Effector CD4-positive, alpha-beta T cell (primary cell): Measurements from ENCODE around the gene LETMD1.
"Not testable (repeated sequence)": the region's sequence is repeated elsewhere in the genome, so short reads cannot be mapped to it uniquely, and the experiment has no call there.

Experiments used
- DNase-seq: peaks from one replicate; pipeline ENCODE4 v3.0.0-alpha.2; 2020

Gene LETMD1

GRCh38 chr12:51027342-51027835 is 20.7 kb upstream of the LETMD1 start:
- no peak for DNase-seq

DNA sequence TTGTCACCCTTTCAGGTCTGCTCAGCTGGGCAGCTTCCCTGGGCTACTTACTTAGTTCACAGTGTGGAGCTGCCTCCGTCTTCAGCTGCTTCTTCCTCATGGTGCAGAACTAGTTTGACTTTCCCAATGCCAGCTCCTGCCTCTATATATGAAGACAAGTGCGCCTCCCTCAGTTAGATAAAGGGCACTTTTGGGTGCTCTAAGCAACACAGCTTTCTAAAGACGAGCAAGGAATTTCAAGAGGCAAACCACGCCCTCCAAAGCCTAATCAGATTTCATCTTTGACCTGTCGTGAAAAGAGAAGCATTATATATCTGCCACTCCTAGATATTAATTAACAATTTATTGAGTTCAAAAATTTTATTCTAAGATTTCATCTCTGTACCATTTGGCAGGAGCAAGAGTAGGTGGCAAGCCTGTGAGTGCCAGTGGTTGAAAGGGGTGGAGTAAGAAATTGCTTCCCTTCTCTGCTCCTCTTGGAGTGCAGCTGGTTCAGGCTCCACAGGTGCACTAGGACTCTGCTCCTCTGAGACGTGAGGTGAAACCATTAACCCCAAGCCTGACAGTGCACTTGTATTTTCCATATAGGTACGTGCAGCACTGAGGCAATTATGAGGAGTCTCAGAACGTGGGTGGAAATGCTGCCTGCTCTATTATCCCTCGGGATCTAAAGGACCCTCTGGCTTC is 19.9 kb upstream of the LETMD1 start:
- no peak for DNase-seq

GRCh38 chr12:51028813-51029150 is 19.3 kb upstream of the LETMD1 start:
- no peak for DNase-seq

- DNase-seq: no peak
Measured at GRCh38 chr12:51033048-51033447, 15.1 kb upstream of the LETMD1 start.

DNA sequence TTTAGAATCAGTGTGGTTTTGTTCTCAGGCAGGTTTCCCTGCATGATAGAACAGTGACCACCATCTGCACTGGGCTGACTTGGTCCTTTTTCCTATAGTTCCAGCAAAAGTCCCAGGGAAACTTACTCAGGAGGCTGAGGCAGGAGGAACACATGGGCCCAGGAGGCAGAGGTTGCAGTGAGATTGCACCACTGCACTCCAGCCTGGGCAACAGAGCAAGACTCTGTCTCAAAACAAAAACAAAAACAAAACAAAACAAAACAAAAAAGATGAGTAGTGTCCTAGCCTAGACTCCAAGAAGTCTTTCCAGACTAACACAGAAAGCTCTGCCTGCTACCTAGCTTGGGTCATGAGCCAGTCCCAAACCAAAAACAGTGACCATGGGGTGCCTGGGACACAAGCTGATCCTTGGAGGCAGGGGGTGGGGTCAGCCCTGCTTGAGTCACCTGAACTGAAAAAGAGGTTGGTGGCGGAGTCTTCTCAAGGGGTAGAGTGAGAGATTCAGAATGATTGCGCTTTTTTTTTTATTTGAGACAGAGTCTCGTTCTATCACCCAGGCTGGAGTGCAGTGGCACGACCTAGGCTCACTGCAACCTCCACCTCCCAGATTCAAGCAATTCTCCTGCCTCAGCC is 14.6 kb upstream of the LETMD1 start:
- DNase-seq: no peak

GRCh38 chr12:51036279-51036678 is 11.8 kb upstream of the LETMD1 start:
- no peak for DNase-seq

DNA sequence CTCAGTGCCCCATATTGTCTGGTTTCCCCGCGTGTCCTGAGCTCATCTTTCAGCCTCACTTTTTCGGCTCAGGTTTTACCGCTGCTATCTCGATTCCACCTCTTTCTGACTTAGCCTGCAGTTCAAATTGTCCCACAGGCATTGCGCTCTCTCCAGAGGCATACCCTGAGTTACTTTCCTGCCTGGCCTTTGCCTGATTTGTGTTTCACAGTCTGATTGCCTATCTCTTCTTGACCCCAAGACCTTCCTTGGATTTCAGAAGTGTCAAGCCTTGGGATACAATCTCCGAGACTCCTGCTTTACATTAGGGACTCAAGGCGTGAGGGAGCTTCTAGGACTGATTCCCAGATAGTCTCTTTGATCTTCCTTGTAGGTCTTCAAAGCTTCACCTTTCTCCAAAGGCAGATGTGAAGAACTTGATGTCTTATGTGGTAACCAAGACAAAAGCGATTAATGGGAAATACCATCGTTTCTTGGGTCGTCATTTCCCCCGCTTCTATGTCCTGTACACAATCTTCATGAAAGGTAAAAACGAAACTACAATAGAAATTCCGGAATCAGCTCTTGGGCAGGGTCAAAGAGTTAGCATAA is 629 bp downstream of the LETMD1 start:
- no peak for DNase-seq

DNA sequence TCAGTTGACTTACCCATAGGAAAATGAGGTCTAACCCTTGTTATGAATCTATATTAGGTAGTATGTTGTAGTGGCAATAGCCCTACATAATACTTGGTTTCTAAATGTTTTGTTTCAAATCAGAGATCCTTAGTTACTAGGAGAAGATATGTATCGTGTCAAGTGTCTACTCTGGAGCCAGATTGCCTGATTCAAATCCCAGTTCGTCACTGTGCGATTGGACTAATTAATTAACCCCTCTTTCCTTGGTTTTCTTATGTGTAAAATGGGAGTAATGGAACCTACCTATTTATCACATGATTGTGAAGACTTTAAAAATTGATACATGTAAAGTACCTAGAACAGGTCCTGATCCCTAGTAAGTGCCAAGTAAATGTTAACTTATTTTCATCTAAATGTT is 1.4 kb downstream of the LETMD1 start:
- no peak for DNase-seq

DNA sequence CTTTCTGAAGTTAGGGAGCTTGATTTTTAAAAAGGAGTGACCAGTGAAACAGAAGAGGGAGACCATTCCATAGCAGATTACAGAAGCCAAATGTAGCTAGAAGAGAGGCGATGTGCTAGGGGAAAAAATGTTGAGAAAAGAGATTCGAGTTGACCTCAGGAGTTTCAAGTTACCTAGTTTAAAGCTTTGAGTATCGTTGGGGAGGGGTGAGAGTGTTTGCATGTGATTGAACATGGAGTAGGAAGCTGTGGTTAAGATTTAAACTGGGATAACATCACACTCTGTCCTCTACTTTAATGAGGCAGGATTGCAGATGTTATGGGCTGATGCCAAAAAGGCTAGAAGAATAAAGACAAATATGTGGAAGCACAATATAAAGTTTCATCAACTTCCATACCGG is 3.7 kb downstream of the LETMD1 start:
- no peak for DNase-seq

DNA sequence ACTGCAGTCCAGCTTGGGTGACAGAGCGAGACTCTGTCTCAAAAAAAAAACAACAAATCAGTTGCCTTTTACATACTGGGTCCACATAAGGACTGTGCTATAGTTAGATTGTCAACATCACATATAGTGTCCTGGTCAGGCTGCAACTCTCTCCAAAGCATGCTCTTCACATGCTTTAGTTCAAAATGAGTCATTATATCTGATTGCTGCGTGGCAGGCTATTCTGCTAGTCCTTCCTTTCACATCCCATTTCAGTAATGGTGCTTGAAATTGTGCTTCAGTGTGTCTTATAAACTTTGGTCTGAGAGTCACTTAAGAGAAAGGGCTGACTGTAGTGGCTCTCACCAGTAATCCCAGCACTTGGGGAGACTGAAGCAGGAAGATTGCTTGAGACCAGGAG is 6.9 kb downstream of the LETMD1 start:
- DNase-seq: no peak

- no peak for DNase-seq
Measured at GRCh38 chr12:51056242-51056641, 8.1 kb downstream of the LETMD1 start.

GRCh38 chr12:51059086-51059485 is 11.0 kb downstream of the LETMD1 start:
- DNase-seq: no peak

DNA sequence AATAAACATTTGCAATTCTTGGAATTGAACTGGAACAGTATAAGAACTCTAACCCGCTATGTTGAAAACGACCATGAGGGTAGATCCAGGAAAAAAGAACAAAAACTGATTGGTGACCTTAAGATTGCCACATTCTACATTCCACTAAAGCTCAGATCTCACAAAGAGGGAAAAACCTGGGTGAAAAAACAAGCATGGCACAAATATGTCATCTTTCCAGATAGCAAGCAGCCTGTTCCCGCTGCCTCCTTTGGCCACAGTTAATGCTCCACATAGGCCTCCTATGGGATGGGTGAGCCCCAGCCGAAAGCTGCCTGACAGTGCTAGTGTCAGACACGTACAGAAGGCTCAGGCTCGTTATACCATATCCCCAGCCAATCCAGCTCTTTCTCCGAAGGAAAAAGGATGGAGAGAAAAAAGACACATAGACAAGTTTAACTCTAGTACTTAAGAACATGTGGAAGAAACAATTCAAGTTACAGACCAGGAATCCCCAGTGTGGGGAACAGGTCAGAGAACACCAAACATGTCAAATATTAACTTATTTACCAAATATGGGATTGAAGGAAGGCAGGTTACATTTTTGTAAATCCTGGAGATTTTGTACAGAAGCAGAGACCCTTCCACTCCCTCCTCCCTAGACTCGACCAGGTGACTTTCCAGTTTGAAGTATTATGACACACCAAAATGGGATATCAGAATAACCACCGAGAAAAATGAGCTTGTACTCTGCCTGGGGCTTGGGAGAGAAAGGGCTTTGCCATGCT is 14.7 kb downstream of the LETMD1 start:
- no peak for DNase-seq

DNA sequence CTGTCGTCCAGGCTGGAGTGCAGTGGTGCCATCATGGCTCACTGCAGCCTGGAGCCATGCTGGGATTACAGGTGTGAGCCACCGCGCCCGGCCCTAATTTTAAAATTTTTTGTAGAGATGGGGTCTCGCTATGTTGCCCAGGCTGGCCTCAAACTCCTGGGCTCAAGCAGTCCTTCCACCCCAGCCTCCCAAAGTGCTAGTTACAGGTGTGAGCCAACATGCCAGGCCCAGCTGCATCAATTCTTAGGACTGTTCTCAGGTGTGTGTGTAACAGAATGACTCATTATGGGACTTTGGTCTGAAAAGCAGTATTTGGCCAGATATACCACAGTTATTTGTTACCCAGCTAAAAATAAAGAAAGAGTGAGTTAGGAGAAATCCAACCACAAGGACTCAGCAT is 17.4 kb downstream of the LETMD1 start:
- DNase-seq: no peak

- no peak for DNase-seq
Measured at GRCh38 chr12:51067229-51067628, 19.1 kb downstream of the LETMD1 start.

GRCh38 chr12:51067771-51068170 is 19.6 kb downstream of the LETMD1 start:
- no peak for DNase-seq

GRCh38 chr12:51070004-51070403 is 21.9 kb downstream of the LETMD1 start:
- DNase-seq: no peak

GRCh38 chr12:51071663-51072062 is 23.5 kb downstream of the LETMD1 start:
- DNase-seq: no peak

DNA sequence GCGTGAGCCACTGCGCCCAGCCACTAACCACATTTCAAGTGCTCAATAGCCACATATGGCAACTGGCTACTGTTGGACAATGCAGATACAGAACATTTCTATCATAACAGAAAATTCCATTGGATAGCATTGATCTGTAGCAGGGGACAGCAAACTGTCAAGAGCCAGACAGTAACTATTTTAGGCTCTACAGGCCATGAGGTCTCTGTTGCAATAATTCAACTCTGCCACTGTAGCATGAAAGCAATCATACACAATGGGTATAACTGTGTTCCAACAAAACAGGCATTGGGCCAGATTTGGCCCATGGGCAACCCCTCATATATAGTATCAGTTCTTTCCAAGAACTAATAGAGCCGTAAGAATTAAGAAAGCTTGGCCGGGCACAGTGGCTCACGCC is 27.3 kb downstream of the LETMD1 start:
- no peak for DNase-seq

DNA sequence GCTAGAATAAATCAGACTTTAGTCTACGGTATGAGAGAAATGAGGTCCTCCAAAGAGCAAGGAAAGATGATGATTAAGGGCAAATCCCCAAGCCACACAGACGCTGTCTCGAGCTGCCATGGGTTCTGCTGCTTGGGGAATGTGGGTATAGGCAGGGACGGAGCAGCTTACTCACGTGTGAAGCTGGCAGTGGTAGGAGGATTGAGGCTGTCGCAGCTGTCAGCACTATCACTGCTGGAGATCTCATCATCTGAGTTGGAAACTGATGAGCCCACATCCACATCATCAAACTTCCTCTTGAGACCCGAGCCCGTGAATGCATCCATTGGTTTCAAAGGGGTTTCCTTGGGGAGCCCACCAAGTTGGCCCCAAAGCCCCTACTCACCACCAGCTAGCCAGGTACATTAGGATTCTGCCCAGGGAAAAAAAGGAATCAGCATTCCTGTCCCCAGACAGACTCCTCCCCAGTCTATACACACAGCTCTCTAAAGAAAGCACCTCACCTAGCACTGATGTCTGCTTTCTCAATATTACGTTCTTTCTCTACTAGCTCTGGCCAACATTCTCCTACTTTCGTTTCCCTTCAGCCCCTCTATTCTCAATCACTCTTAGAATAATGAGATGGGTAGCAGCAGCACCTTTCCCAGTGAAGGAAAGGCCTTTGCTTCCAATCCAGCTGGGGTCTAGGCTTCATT is 28.3 kb downstream of the LETMD1 start:
- DNase-seq: no peak

GRCh38 chr12:51077930-51078329 is 29.8 kb downstream of the LETMD1 start:
- DNase-seq: no peak

- DNase-seq: not testable (repeated sequence)
Measured at GRCh38 chr12:51078346-51078745, 30.2 kb downstream of the LETMD1 start.

GRCh38 chr12:51078866-51079265 is 30.7 kb downstream of the LETMD1 start:
- DNase-seq: not testable (repeated sequence)
